ENCODE results near the gene ZBTB22. TPM values are rescaled to one million over a fixed set of nuclear protein-coding genes. Genes with fewer than 3 reads are reported as not detected.

ZBTB22 gene
- polyA plus RNA-seq, 4 donors = 23.9 to 26.2 (median 25.2) TPM

- DNase-seq (ENCODE audit: low read depth in 4 of 4, low spot score in 3 of 4) = no peak
These were observed 12.5 kb downstream of the ZBTB22 start for GRCh38 chr6:33305052-33305451.

- no peak for DNase-seq (ENCODE audit: low read depth in 4 of 4, low spot score in 3 of 4)
These were observed 13.3 kb downstream of the ZBTB22 start for GRCh38 chr6:33304216-33304615.

GRCh38 chr6:33301877-33302276, 15.7 kb downstream of the ZBTB22 start:
- DNase-seq (ENCODE audit: low read depth in 4 of 4, low spot score in 3 of 4) = no peak

GRCh38 chr6:33299237-33299944, 18.2 kb downstream of the ZBTB22 start:
- peak in 2 of 4 donors; percentile 84 to 88 for DNase-seq (ENCODE audit: low read depth in 4 of 4, low spot score in 3 of 4)

- no peak for DNase-seq (ENCODE audit: low read depth in 4 of 4, low spot score in 3 of 4)
These were observed 18.7 kb downstream of the ZBTB22 start, which contains the start of gene RGL2 for GRCh38 chr6:33298773-33299236. Gene RGL2 (minus strand): TSS chr6:33298942. CDS start chr6:33298610, 332 bp downstream.

- DNase-seq (ENCODE audit: low read depth in 4 of 4, low spot score in 3 of 4) = peak in 1 of 4 donors; percentile 48
These were observed 19.4 kb downstream of the ZBTB22 start for GRCh38 chr6:33297956-33298772.

- DNase-seq (ENCODE audit: low read depth in 4 of 4, low spot score in 3 of 4) = no peak
These were observed 20.1 kb downstream of the ZBTB22 start for GRCh38 chr6:33297406-33297955.

GRCh38 chr6:33296797-33297405, 20.6 kb downstream of the ZBTB22 start:
- no peak for DNase-seq (ENCODE audit: low read depth in 4 of 4, low spot score in 3 of 4)

GRCh38 chr6:33295621-33296369, 21.7 kb downstream of the ZBTB22 start:
- no peak for DNase-seq (ENCODE audit: low read depth in 4 of 4, low spot score in 3 of 4)

GRCh38 chr6:33294086-33294823, 23.3 kb downstream of the ZBTB22 start:
- no peak for DNase-seq (ENCODE audit: low read depth in 4 of 4, low spot score in 3 of 4)

- DNase-seq (ENCODE audit: low read depth in 4 of 4, low spot score in 3 of 4) = no peak
These were observed 24.4 kb downstream of the ZBTB22 start for GRCh38 chr6:33292996-33293682.

- DNase-seq (ENCODE audit: low read depth in 4 of 4, low spot score in 3 of 4) = no peak
These were observed 27.1 kb downstream of the ZBTB22 start for GRCh38 chr6:33290459-33290858.

GRCh38 chr6:33289784-33290315, 27.7 kb downstream of the ZBTB22 start:
- DNase-seq (ENCODE audit: low read depth in 4 of 4, low spot score in 3 of 4) = no peak

- DNase-seq (ENCODE audit: low read depth in 4 of 4, low spot score in 3 of 4) = peak; percentile 81 to 89 (median 85)
These were observed 28.4 kb downstream of the ZBTB22 start, which contains the start of the genes PFDN6 and WDR46 for GRCh38 chr6:33288921-33289783. Gene PFDN6 (plus strand): TSS chr6:33289601. CDS start chr6:33289857, 256 bp downstream. Gene WDR46 (minus strand): TSS chr6:33289239. CDS start chr6:33289170, 69 bp downstream.

- DNase-seq (ENCODE audit: low read depth in 4 of 4, low spot score in 3 of 4) = no peak
These were observed 29.2 kb downstream of the ZBTB22 start for GRCh38 chr6:33288141-33288920.

Data from right renal pelvis (tissue), 4 donors.